Stimulated activated naive CD8-positive, alpha-beta T cell treated with anti-CD3 and anti-CD28 coated beads, Interleukin-15, Interleukin-2, amounts not matched to agents 100 ng/mL and 50 ng/mL, for 24 hours (primary cell): ENCODE data around the gene QRSL1.
"Not testable (repeated sequence)": the region's sequence is repeated elsewhere in the genome, so short reads cannot be mapped to it uniquely, and the experiment has no call there.

Experiments used
- H3K27ac Mint-ChIP-seq: one replicate; pipeline ENCODE4 v1.8.0; 2021; ENCODE audit warnings: mild to moderate bottlenecking, mixed read lengths
- H3K27me3 Mint-ChIP-seq: one replicate; pipeline ENCODE4 v1.8.0; 2021; ENCODE audit warnings: mixed read lengths
- H3K36me3 Mint-ChIP-seq: one replicate; pipeline ENCODE4 v1.8.0; 2021; ENCODE audit warnings: low read depth, mixed read lengths
- H3K4me1 Mint-ChIP-seq: one replicate; pipeline ENCODE4 v1.8.0; 2021; ENCODE audit warnings: low read depth, mixed read lengths
- H3K4me3 Mint-ChIP-seq: one replicate; pipeline ENCODE4 v1.8.0; 2021; ENCODE audit warnings: mild to moderate bottlenecking, mixed read lengths
- H3K9me3 Mint-ChIP-seq: one replicate; pipeline ENCODE4 v1.8.0; 2021; ENCODE audit warnings: mixed read lengths

The QRSL1 gene

DNA sequence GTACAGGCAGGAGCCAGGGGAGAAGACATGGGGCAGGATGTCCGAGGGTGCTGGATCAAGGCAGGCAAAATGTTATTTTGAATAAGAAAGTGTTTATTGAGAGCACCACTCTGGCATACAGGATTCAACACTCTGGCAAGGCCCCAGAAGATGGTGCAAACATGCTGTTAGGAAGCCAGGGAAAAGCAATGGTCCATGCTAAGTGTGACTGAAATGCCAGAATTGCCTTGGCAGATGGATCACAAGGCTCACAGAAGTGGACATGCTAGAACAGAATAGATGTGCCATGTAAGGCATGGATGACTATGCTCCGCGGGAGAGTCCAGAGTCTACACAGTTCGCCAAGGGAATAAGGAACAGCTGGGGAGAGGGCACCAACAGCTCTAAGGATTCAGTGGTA, 54.6 kb downstream of the QRSL1 start:
- no peaks in the 10 kb centered on the region for H3K36me3 Mint-ChIP-seq
- no peak overlapping the region for H3K4me3 Mint-ChIP-seq
- no peaks in the 10 kb centered on the region for H3K27me3 Mint-ChIP-seq
- H3K9me3 Mint-ChIP-seq = no peaks in the 10 kb centered on the region
- H3K4me1 Mint-ChIP-seq = no peaks in the 10 kb centered on the region
- H3K27ac Mint-ChIP-seq = no peak overlapping the region

DNA sequence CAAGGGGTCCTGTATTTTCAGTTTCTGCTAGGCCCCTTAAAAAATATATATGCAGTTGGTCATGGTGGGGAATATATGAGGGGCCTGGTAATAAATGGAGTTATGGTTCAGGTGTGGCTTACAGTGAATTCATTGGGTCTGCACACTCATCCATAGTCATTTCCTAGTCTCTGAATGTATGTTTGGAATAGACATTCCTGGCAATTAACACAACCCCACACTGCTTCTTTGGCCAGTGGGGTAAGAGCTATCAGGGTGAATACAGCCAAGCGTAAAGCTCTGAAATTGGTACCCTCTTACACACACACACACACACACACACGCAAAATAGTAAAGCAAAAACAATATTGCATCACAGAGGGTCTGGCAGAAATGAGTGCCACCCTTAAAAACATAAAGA, 56.5 kb downstream of the QRSL1 start:
- H3K4me1 Mint-ChIP-seq = no peaks in the 10 kb centered on the region
- no peak overlapping the region for H3K27ac Mint-ChIP-seq
- no peak overlapping the region for H3K4me3 Mint-ChIP-seq
- H3K27me3 Mint-ChIP-seq = no peaks in the 10 kb centered on the region
- no peaks in the 10 kb centered on the region for H3K9me3 Mint-ChIP-seq
- no peaks in the 10 kb centered on the region for H3K36me3 Mint-ChIP-seq

DNA sequence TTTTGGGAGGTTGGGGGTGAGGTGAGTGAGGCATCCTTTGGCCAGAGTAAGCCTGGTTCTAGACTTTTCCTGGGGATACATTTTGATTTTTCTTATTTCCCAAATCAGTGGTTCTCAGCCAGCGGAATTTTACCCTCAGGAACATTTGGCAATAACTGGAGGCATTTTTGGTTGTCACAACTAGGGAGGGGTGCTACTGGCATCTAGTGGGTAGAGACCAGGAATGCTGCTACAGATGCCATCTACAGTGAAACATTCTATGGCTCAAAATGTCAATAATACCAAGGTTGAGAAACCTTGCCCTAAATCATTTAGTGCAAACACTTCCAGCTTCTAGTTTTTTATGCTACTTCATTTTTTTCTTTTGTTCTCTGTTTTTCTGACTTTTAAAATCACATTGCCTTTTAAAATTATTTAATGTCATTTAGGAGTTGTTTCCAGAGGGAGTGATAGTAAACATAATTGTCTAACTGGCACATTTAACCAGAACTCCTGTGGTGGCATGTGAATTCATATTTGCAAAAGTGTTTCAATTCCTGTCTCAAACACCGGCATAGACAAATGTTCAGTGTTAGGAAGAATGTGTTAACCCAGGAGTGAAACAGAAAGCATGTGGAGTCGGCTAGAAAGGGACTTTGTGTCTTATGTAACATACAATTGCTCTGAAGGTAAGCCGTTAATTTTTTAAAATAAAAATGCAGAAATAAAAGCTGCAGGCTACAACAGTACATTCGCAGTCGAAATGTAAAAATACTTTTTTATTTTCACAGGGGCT, 59.0 kb downstream of the QRSL1 start:
- Mint-ChIP-seq H3K27me3 (no peaks in the 10 kb centered on the region), H3K4me3 (no peak overlapping the region), H3K36me3 (no peaks in the 10 kb centered on the region), H3K27ac (no peak overlapping the region), H3K4me1 (no peaks in the 10 kb centered on the region), H3K9me3 (no peaks in the 10 kb centered on the region)

- Mint-ChIP-seq H3K4me1 (no peaks in the 10 kb centered on the region), H3K27me3 (no peaks in the 10 kb centered on the region), H3K4me3 (no peak overlapping the region), H3K27ac (no peak overlapping the region), H3K36me3 (no peaks in the 10 kb centered on the region), H3K9me3 (no peaks in the 10 kb centered on the region)
These were observed 62.9 kb downstream of the QRSL1 start for GRCh38 chr6:106692112-106692818.

DNA sequence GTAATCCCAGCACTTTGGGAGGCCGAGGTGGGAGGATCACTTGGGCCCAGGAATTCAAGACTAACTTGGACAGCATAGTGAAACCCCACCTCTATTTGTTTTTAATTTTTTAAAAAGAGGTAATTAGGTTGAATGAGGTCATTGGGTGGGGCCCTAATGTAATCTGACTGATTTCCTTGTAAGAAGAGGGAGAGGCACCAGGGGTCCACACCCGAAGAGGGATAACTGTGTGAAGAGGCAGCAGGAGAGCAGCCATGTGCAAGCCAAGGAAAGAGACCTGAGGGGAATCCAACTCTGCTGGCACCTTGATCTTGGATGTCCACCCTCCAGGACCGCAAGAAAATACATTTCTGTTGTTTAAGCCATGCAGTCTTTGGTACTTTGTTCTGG, 63.4 kb downstream of the QRSL1 start:
- H3K4me3 Mint-ChIP-seq = no peak overlapping the region
- no peaks in the 10 kb centered on the region for H3K4me1 Mint-ChIP-seq
- no peak overlapping the region for H3K27ac Mint-ChIP-seq
- no peaks in the 10 kb centered on the region for H3K36me3 Mint-ChIP-seq
- H3K27me3 Mint-ChIP-seq = no peaks in the 10 kb centered on the region
- no peaks in the 10 kb centered on the region for H3K9me3 Mint-ChIP-seq

GRCh38 chr6:106693418-106693817, 64.0 kb downstream of the QRSL1 start:
- Mint-ChIP-seq H3K4me1 (no peaks in the 10 kb centered on the region), H3K4me3 (no peak overlapping the region), H3K27ac (no peak overlapping the region)

GRCh38 chr6:106694343-106694742, 65.0 kb downstream of the QRSL1 start:
- no peaks in the 10 kb centered on the region for H3K4me1 Mint-ChIP-seq
- H3K36me3 Mint-ChIP-seq = no peaks in the 10 kb centered on the region
- H3K27ac Mint-ChIP-seq = no peak overlapping the region
- H3K9me3 Mint-ChIP-seq = no peaks in the 10 kb centered on the region
- no peaks in the 10 kb centered on the region for H3K27me3 Mint-ChIP-seq
- no peak overlapping the region for H3K4me3 Mint-ChIP-seq

More at GRCh38 chr6:106693418-106693817, 64.0 kb downstream of the QRSL1 start:
- Mint-ChIP-seq H3K9me3 (no peaks in the 10 kb centered on the region), H3K27me3 (no peaks in the 10 kb centered on the region), H3K36me3 (no peaks in the 10 kb centered on the region)

- Mint-ChIP-seq H3K27ac (no peak overlapping the region), H3K4me1 (peaks cover 17% of the 10 kb centered on the region), H3K4me3 (no peak overlapping the region), H3K36me3 (no peaks in the 10 kb centered on the region), H3K9me3 (peaks cover 5% of the 10 kb centered on the region), H3K27me3 (peaks cover 16% of the 10 kb centered on the region)
These were observed 71.2 kb downstream of the QRSL1 start for GRCh38 chr6:106700581-106700980.

DNA sequence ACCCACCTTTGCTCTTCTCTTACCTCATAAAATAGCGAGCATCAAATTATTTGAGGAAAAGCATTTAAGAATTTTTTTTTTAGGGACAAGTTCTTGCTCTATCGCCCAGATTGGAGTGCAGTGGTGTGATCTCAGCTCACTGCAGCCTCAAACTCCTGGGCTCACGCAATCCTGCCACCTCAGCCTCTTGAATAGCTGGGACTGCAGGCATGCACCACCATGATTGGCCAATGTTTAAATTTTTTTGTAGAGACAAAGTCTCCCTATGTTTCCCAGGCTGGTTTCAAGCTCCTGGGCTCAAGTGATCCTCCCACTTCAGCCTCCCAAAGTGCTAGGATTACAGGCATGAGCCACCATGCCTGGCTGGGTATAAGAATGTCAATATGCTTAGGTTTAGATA, 71.8 kb downstream of the QRSL1 start:
- not testable (repeated sequence) for H3K4me3 Mint-ChIP-seq, H3K9me3 Mint-ChIP-seq, H3K27ac Mint-ChIP-seq, H3K36me3 Mint-ChIP-seq
- Mint-ChIP-seq H3K4me1 (peaks cover 17% of the 10 kb centered on the region), H3K27me3 (peaks cover 16% of the 10 kb centered on the region)

DNA sequence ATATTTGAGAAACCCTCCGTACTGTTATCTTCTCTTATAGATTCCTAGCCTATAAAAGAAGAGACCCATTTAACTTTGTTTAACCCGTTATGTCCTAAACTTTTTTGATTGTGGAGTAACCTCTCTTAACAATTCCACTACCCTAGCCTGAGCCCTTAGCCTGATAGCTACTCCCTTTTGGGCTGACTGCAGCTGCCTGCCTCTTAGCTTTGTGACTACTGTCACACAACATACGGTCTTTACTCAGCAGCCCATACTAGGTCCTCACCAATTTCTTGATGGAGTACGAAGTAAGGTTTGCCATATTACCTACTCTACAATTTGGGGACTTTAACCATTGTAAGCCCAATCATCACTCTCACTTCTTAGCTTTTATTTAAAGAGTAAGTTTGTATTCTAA, 72.7 kb downstream of the QRSL1 start:
- peaks cover 5% of the 10 kb centered on the region for H3K9me3 Mint-ChIP-seq
- H3K27me3 Mint-ChIP-seq = peaks cover 16% of the 10 kb centered on the region
- no peaks in the 10 kb centered on the region for H3K36me3 Mint-ChIP-seq
- no peak overlapping the region for H3K4me3 Mint-ChIP-seq
- peaks cover 17% of the 10 kb centered on the region for H3K4me1 Mint-ChIP-seq
- no peak overlapping the region for H3K27ac Mint-ChIP-seq

- H3K4me1 Mint-ChIP-seq = peaks cover 17% of the 10 kb centered on the region
- H3K4me3 Mint-ChIP-seq = no peak overlapping the region
- H3K27me3 Mint-ChIP-seq = peaks cover 16% of the 10 kb centered on the region
- H3K27ac Mint-ChIP-seq = no peak overlapping the region
- peaks cover 5% of the 10 kb centered on the region for H3K9me3 Mint-ChIP-seq
- H3K36me3 Mint-ChIP-seq = no peaks in the 10 kb centered on the region
These were observed 73.2 kb downstream of the QRSL1 start for GRCh38 chr6:106702451-106703110.

- Mint-ChIP-seq H3K27ac (no peak overlapping the region), H3K4me1 (peaks cover 17% of the 10 kb centered on the region), H3K36me3 (no peaks in the 10 kb centered on the region), H3K27me3 (peaks cover 16% of the 10 kb centered on the region), H3K9me3 (peaks cover 5% of the 10 kb centered on the region), H3K4me3 (no peak overlapping the region)
These were observed 74.9 kb downstream of the QRSL1 start for GRCh38 chr6:106704327-106704726.

DNA sequence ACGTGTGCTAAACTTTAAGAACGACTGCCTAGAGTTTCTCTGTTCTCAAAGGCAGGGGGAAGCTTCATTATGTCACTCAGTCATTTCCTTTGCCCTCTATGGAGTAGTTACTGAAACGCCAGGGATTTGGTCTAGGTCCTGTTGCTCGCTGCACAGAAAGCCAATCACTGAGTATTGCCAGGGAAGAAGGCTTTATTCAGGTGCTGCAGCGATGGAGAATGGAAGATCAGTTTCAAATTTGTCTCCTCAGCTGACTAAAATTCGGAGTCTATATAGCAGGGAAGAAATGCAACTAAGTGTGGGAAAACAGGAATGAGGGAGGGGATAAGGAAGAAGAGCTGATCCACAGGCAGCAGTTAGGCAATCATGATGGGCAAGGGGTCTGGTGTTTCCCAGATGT, 75.8 kb downstream of the QRSL1 start:
- no peak overlapping the region for H3K4me3 Mint-ChIP-seq
- H3K27me3 Mint-ChIP-seq = peaks cover 9% of the 10 kb centered on the region
- H3K27ac Mint-ChIP-seq = no peak overlapping the region
- H3K9me3 Mint-ChIP-seq = peaks cover 5% of the 10 kb centered on the region
- H3K4me1 Mint-ChIP-seq = peaks cover 17% of the 10 kb centered on the region
- no peaks in the 10 kb centered on the region for H3K36me3 Mint-ChIP-seq

DNA sequence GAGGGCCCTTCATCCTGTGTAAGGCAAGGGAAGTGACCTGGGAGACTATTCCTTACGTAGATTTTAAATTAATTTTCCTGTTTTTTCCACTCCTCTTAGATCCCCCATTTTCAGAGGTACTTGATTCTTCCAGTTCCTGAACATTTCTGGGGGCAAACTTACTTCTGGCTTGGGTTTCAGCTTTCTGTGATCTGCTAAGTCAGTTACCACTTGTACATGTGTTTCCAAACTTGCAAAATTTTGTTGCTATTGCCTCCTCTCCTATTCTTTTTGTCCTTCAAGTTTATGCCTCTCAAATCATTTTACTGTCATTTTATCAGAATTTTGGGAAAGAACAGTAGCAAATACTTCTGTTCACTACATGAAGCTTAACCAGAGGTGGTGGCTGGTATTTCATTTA, 81.2 kb downstream of the QRSL1 start:
- Mint-ChIP-seq H3K27me3 (no peaks in the 10 kb centered on the region), H3K9me3 (no peaks in the 10 kb centered on the region), H3K4me3 (no peak overlapping the region), H3K4me1 (no peaks in the 10 kb centered on the region), H3K36me3 (no peaks in the 10 kb centered on the region), H3K27ac (no peak overlapping the region)

- Mint-ChIP-seq H3K4me3 (no peak overlapping the region), H3K4me1 (no peaks in the 10 kb centered on the region), H3K27ac (no peak overlapping the region), H3K9me3 (no peaks in the 10 kb centered on the region), H3K36me3 (no peaks in the 10 kb centered on the region), H3K27me3 (peaks cover 8% of the 10 kb centered on the region)
These were observed 84.9 kb downstream of the QRSL1 start for GRCh38 chr6:106714281-106714680.
